Heart left ventricle (tissue), 16 donors: ENCODE measurements around the gene PAX5. TPM values are rescaled to one million over a fixed set of nuclear protein-coding genes. Genes with fewer than 3 reads are reported as not detected.

ENCODE experiments used
- ATAC-seq, 4 donors: fragments of 200-7000 bp; cut with Tn5 transposase; one replicate each; pipeline ENCODE4 v1.9.1; 2020 to 2022; ENCODE audit warnings: moderate library complexity in 4 of 4, mild to moderate bottlenecking in 3 of 4, moderate number of reproducible peaks in 1 of 4
- DNase-seq, 5 donors: peaks; one replicate each; pipeline ENCODE4 v3.0.0-alpha.2; 2020
- H3K27ac ChIP-seq, 12 donors: fragments of 200-600 bp; sonication (generic) in 4 of 12; one replicate each; pipeline versions ENCODE4 v1.5.0 to v1.8.0; 2016 to 2022; ENCODE audit warnings: mild to moderate bottlenecking in 2 of 12
- H3K27me3 ChIP-seq, 9 donors: fragments of 200-600 bp; sonication (generic) in 2 of 9; one replicate each; pipeline versions ENCODE4 v1.5.1 to v1.8.0; 2016 to 2022; ENCODE audit warnings: mild to moderate bottlenecking in 3 of 9
- H3K36me3 ChIP-seq, 9 donors: fragments of 200-600 bp; sonication (generic) in 2 of 9; one replicate each; pipeline versions ENCODE4 v1.5.0 to v1.8.0; 2018 to 2022; ENCODE audit warnings: mild to moderate bottlenecking in 2 of 9
- H3K4me1 ChIP-seq, 12 donors: fragments of 200-600 bp; sonication (generic) in 4 of 12; one replicate each; pipeline versions ENCODE4 v1.5.0 to v1.8.0; 2016 to 2022; ENCODE audit warnings: mild to moderate bottlenecking in 3 of 12
- H3K4me3 ChIP-seq, 12 donors: fragments of 200-600 bp; sonication (generic) in 4 of 12; one replicate each; pipeline versions ENCODE4 v1.5.0 to v1.8.0; 2017 to 2022; ENCODE audit warnings: mild to moderate bottlenecking in 9 of 12, moderate library complexity in 4 of 12
- H3K9me3 ChIP-seq, 12 donors: fragments of 200-600 bp; sonication (generic) in 4 of 12; one replicate each; pipeline versions ENCODE4 v1.5.0 to v1.8.0; 2016 to 2022; ENCODE audit warnings: mild to moderate bottlenecking in 1 of 12
- CTCF ChIP-seq, 12 donors: fragments of 200-600 bp; sonication (generic) in 4 of 12; IDR thresholded peaks; one replicate each; pipeline versions ENCODE4 v1.5.0 to v1.8.0; 2018 to 2022; ENCODE audit warnings: antibody characterized with exemption in 12 of 12, mild to moderate bottlenecking in 5 of 12
- POLR2A ChIP-seq, 2 donors: fragments of 450-650 bp; IDR thresholded peaks; one replicate each; pipeline ENCODE4 v1.6.1; 2017; ENCODE audit warnings: antibody characterized with exemption in 2 of 2, mild to moderate bottlenecking in 2 of 2, moderate library complexity in 2 of 2
- WGBS, 4 donors: extraction: QIAGEN DNeasy Blood & Tissue Kit in 2 of 4; methylation state at CpG; one replicate each; pipeline versions ENCODE4 v1.1.5 to v1.1.7; 2013 to 2018; 5-methylcytosine and 5-hydroxymethylcytosine counted together
- intact Hi-C, 10 donors: fragments of 100-400 bp; cut with DNase I; formaldehyde crosslinking; loops; one replicate each; pipeline versions ENCODE4 v1.11.1 to v1.14.2; 2022
- polyA plus RNA-seq, 2 donors: library from polyadenylated mRNA; stranded (reverse); fragments of 200-250 nt; gene quantifications; one replicate each; pipeline ENCODE4 v1.2.3, GENCODE V29; 2013
- total RNA-seq, 9 donors: library from RNA; depleted of rRNA in 2 of 9; stranded (reverse); fragments of >200 nt in 2 of 9; fragmentation: NEBNext Ultra II Directional in 3 of 9; extraction: Animal tissue kit (Norgen Biotek cat#: 25700) in 3 of 9; gene quantifications; one replicate each; pipeline versions ENCODE4 v1.1.0 to v1.2.4, GENCODE V29; 2016 to 2023
- donor health status: ischemic (EF 13 %, LVEDD 7.1; RV severe dilation, severe dysfunction).
- donor health status: healthy with polysubstance abuse.
- donor health status: DM: no; HTN: yes; CAD: no.
- donor health status: DM: no; HTN: no; CAD: no.
- donor health status: ischemic (EF 25% LVEDD 6.9; RV normal size, moderate dysfunction).
- donor health status: ischemic (EF 25% LVEDD 5.7; RV mildly dilated, moderate dysfunction).
- donor health status: healthy.
- donor health status: DM: yes; HTN: yes; CAD: no.
- donor health status: ischemic (EF 35%, LVEDD 5.7; RV mildly dilated, moderate dysfunction).
- donor health status: nonischemic (EF 11% LVEDD 7.7; RV severe dilation, severe dysfunction).
- donor health status: DM: yes; HTN: yes; CAD: no.
- donor health status: PGD.
- donor health status: ischemic (EF 29% LVEDD 5.4; RV normal size, mild dysfunction).
- donor health status: nonischemic (EF 23%, LVEDD 6.1; RV moderate dilation, normal function).

PAX5 gene
- total and polyA plus RNA-seq, 11 donors: 0.01 to 0.37 (median 0.08) TPM; not detected in 7

- Histone ChIP-seq H3K4me3 (no peak overlapping the region), H3K4me1 (no peaks in the 10 kb centered on the region), H3K36me3 (no peaks in the 10 kb centered on the region), H3K27ac (no peak overlapping the region), H3K9me3 (no peaks in the 10 kb centered on the region), H3K27me3 (peaks cover 0 to 57% (median 12%) of the 10 kb centered on the region in 9 donors)
- TF ChIP-seq CTCF (IDR thresholded peaks at IDR 0.05) (no peak), POLR2A (IDR thresholded peaks at IDR 0.05) (no peak)
- 54 to 63% (median 60%) methylated on average over 13 of the region's 13 CpGs for WGBS, 4 donors
- intact Hi-C loops: no loop called here
- DNase-seq: no peak
- ATAC-seq: no peak
Observed at GRCh38 chr9:36891341-36891811, 142.7 kb downstream of the PAX5 start.

DNA sequence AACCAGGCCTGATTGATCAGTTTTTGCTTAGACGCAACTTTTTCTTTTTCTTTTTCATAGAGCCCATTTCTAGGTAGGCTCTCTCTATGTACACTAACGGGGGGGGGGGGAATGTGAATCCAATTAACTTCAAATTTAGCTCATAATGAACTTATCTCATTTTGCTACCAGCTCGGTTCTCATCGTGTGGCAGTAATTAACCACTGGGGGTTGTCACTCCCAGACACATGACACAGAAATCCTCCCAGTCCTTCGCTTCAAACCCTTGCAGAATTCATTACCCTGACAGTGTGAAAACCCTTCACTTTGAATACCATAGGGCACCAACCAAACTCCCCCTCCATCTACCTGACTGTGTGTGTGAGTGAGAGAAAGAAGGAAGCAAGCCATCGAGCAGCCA, 144.2 kb downstream of the PAX5 start:
- no peak for DNase-seq
- no peak for TF ChIP-seq CTCF (IDR thresholded peaks at IDR 0.05)
- no peak for TF ChIP-seq POLR2A (IDR thresholded peaks at IDR 0.05)
- no peak overlapping the region for H3K4me3 ChIP-seq
- 41 to 52% (median 49%) methylated on average over 6 of the region's 6 CpGs for WGBS, 4 donors
- H3K9me3 ChIP-seq: no peaks in the 10 kb centered on the region
- peaks cover 0 to 60% (median 14%) of the 10 kb centered on the region in 9 donors for H3K27me3 ChIP-seq
- no peak overlapping the region for H3K27ac ChIP-seq
- no peak for ATAC-seq
- intact Hi-C loops: no loop called here
- no peaks in the 10 kb centered on the region for H3K4me1 ChIP-seq
- H3K36me3 ChIP-seq: no peaks in the 10 kb centered on the region

GRCh38 chr9:36888551-36888950, 145.5 kb downstream of the PAX5 start:
- H3K4me1 ChIP-seq: no peaks in the 10 kb centered on the region
- WGBS, 4 donors: 59 to 80% (median 67%) methylated on average over 4 to 7 of the region's 7 CpGs
- TF ChIP-seq CTCF (IDR thresholded peaks at IDR 0.05): no peak
- no peak for TF ChIP-seq POLR2A (IDR thresholded peaks at IDR 0.05)
- H3K27ac ChIP-seq: no peak overlapping the region
- H3K9me3 ChIP-seq: no peaks in the 10 kb centered on the region
- no peak for ATAC-seq
- H3K36me3 ChIP-seq: no peaks in the 10 kb centered on the region
- no peak overlapping the region for H3K4me3 ChIP-seq
- DNase-seq: no peak
- intact Hi-C loops: no loop called here
- peaks cover 0 to 62% (median 19%) of the 10 kb centered on the region in 9 donors for H3K27me3 ChIP-seq

GRCh38 chr9:36884721-36885120, 149.3 kb downstream of the PAX5 start:
- WGBS, 4 donors: 65 to 82% (median 75%) methylated on average over 6 of the region's 6 CpGs
- ATAC-seq (no peak), DNase-seq (no peak)
- no peak overlapping the region for H3K27ac ChIP-seq
- H3K4me3 ChIP-seq: no peak overlapping the region
- no peaks in the 10 kb centered on the region for H3K4me1 ChIP-seq
- no peaks in the 10 kb centered on the region for H3K9me3 ChIP-seq
- no peaks in the 10 kb centered on the region for H3K36me3 ChIP-seq
- H3K27me3 ChIP-seq: peaks cover 0 to 40% (median 14%) of the 10 kb centered on the region in 9 donors
- intact Hi-C loops: no loop called here
- no peak for TF ChIP-seq POLR2A (IDR thresholded peaks at IDR 0.05)
- no peak for TF ChIP-seq CTCF (IDR thresholded peaks at IDR 0.05)
